GM11168 (cell line): ENCODE results near the gene UBASH3A.

Experiments
- in situ Hi-C: fragments of 300-500 bp; cut with MboI; formaldehyde crosslinking; loops from one replicate; pipeline ENCODE4 v1.12.0; 2022; ENCODE audit warnings: low sequenced_read_pairs; ENCODE audit not compliant: unreplicated experiment

Gene UBASH3A

GRCh38 chr21:42440187-42440792 lies 36.6 kb downstream of the UBASH3A start:
- in situ Hi-C loops = loop anchor here (10.0 kb wide), 3 partner anchors 65 to 285 kb away; partner anchors contain the start of gene TFF3

GRCh38 chr21:42441963-42442362 lies 38.3 kb downstream of the UBASH3A start:
- in situ Hi-C loops = loop anchor here (10.0 kb wide), 3 partner anchors 67 to 287 kb away; partner anchors contain the start of gene TFF3

- in situ Hi-C loops = loop anchor here (10.0 kb wide), 3 partner anchors 68 to 288 kb away; partner anchors contain the start of gene TFF3
These were observed 39.6 kb downstream of the UBASH3A start for GRCh38 chr21:42443181-42443785.

- in situ Hi-C loops = loop anchor here (10.0 kb wide), 3 partner anchors 69 to 289 kb away; partner anchors contain the start of gene TFF3
These were observed 40.4 kb downstream of the UBASH3A start for GRCh38 chr21:42443876-42444744.

- in situ Hi-C loops = loop anchor here (5.0 to 10.0 kb wide), 4 partner anchors 52 to 290 kb away; partner anchors contain the start of gene TFF3
These were observed 41.0 kb downstream of the UBASH3A start for GRCh38 chr21:42444745-42445059.

GRCh38 chr21:42445311-42445710 lies 41.6 kb downstream of the UBASH3A start:
- in situ Hi-C loops = loop anchor here (5.0 to 10.0 kb wide), 4 partner anchors 53 to 291 kb away; partner anchors contain the start of gene TFF3

GRCh38 chr21:42446531-42446930 lies 42.8 kb downstream of the UBASH3A start:
- in situ Hi-C loops = loop anchor here (5.0 to 10.0 kb wide), 4 partner anchors 54 to 292 kb away; partner anchors contain the start of gene TFF3

GRCh38 chr21:42447182-42447581 lies 43.5 kb downstream of the UBASH3A start:
- in situ Hi-C loops = loop anchor here (5.0 to 10.0 kb wide), 4 partner anchors 55 to 292 kb away; partner anchors contain the start of gene TFF3

- in situ Hi-C loops = loop anchor here (5.0 to 10.0 kb wide), 4 partner anchors 55 to 293 kb away; partner anchors contain the start of gene TFF3
These were observed 44.0 kb downstream of the UBASH3A start for GRCh38 chr21:42447732-42448131.

GRCh38 chr21:42448686-42449085 lies 45.0 kb downstream of the UBASH3A start:
- in situ Hi-C loops = loop anchor here (5.0 to 10.0 kb wide), 4 partner anchors 56 to 294 kb away; partner anchors contain the start of gene TFF3

GRCh38 chr21:42451941-42452340 lies 48.2 kb downstream of the UBASH3A start:
- in situ Hi-C loops = no loop called here

- in situ Hi-C loops = no loop called here
These were observed 48.9 kb downstream of the UBASH3A start for GRCh38 chr21:42452401-42453223.

GRCh38 chr21:42453224-42453985 lies 49.7 kb downstream of the UBASH3A start:
- in situ Hi-C loops = no loop called here

GRCh38 chr21:42453986-42454570 lies 50.4 kb downstream of the UBASH3A start:
- in situ Hi-C loops = no loop called here

- in situ Hi-C loops = no loop called here
These were observed 51.1 kb downstream of the UBASH3A start for GRCh38 chr21:42454786-42455185.

- in situ Hi-C loops = no loop called here
These were observed 51.5 kb downstream of the UBASH3A start for GRCh38 chr21:42455196-42455595.

GRCh38 chr21:42455754-42456440 lies 52.2 kb downstream of the UBASH3A start:
- in situ Hi-C loops = no loop called here

- in situ Hi-C loops = no loop called here
These were observed 52.8 kb downstream of the UBASH3A start for GRCh38 chr21:42456457-42456856.
